ENCODE measurements around the gene VMA21.

VMA21 gene

DNA sequence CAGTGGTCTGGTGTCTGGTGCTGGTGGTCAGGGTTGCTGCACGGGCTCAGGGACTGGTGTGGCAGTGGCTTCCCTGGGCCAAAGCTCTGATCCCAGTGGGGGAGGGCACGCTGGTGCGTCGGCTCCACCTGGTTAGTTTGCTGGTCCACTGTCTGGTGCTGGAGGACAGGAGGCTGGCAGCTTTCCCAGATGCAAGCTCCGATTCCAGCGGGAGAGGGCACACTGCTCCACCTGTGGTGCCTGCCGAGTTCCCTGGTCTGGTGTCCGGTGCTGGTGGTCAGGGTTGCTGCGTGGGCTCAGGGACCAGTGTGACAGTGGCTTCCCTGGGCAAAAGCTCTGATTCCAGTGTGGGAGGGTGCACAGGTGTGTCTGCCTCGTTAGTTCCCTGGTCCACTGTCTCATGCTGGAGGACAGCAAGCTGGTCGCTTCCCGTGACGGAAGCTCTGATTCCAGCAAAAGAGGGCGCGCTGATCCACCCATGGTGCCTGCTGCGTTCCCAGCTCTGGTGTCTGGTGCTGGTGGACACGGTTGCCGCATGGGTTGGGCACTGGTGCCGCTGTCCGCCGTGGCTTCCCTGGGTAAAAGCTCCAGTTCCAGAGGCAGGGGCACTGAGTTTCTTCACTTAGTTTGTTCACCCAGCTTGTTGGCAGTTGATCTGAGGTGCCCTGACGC is 5.8 kb downstream of the VMA21 start:
- Mint-ChIP-seq H3K27ac (no peak overlapping the region), H3K9me3 (no peaks in the 10 kb centered on the region), H3K36me3 (ENCODE audit: low read depth) (peaks cover 16% of the 10 kb centered on the region), H3K27me3 (ENCODE audit: low read depth) (no peaks in the 10 kb centered on the region), H3K4me3 (no peak overlapping the region), H3K4me1 (ENCODE audit: low read depth) (peaks cover 29% of the 10 kb centered on the region)

DNA sequence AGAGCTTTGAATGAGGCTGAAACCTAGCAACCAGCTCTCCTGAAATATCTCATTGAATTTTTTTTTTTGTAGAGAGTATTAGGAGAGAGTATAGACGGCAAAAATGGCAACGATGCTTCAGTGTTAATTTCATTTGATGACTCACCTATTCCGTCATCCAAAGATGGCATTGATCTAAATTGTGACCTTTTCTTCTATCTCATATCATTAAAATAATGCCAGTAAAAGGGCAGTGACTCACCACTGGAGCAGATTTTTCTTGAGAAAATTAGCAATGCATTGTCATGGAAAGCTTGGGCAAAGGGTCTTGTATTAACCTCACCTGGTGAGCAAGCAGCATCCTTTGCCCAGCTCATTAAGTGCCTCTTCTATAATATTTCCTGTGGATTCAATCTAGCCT is 19.6 kb downstream of the VMA21 start:
- Mint-ChIP-seq H3K27ac (no peak overlapping the region), H3K36me3 (ENCODE audit: low read depth) (no peaks in the 10 kb centered on the region), H3K27me3 (ENCODE audit: low read depth) (no peaks in the 10 kb centered on the region), H3K4me1 (ENCODE audit: low read depth) (no peaks in the 10 kb centered on the region), H3K9me3 (no peaks in the 10 kb centered on the region), H3K4me3 (no peak overlapping the region)

- H3K27ac Mint-ChIP-seq: no peak overlapping the region
- H3K4me3 Mint-ChIP-seq: no peak overlapping the region
- no peaks in the 10 kb centered on the region for H3K4me1 Mint-ChIP-seq (ENCODE audit: low read depth)
- no peaks in the 10 kb centered on the region for H3K36me3 Mint-ChIP-seq (ENCODE audit: low read depth)
- no peaks in the 10 kb centered on the region for H3K9me3 Mint-ChIP-seq
- no peaks in the 10 kb centered on the region for H3K27me3 Mint-ChIP-seq (ENCODE audit: low read depth)
Observed at GRCh38 chrX:151419782-151420181, 22.8 kb downstream of the VMA21 start.

- H3K27ac Mint-ChIP-seq: no peak overlapping the region
- H3K27me3 Mint-ChIP-seq (ENCODE audit: low read depth): no peaks in the 10 kb centered on the region
- H3K4me3 Mint-ChIP-seq: no peak overlapping the region
- H3K36me3 Mint-ChIP-seq (ENCODE audit: low read depth): no peaks in the 10 kb centered on the region
- H3K4me1 Mint-ChIP-seq (ENCODE audit: low read depth): no peaks in the 10 kb centered on the region
- H3K9me3 Mint-ChIP-seq: no peaks in the 10 kb centered on the region
Observed at GRCh38 chrX:151424505-151424904, 27.5 kb downstream of the VMA21 start.

- Mint-ChIP-seq H3K36me3 (ENCODE audit: low read depth) (no peaks in the 10 kb centered on the region), H3K4me1 (ENCODE audit: low read depth) (no peaks in the 10 kb centered on the region), H3K27ac (no peak overlapping the region), H3K9me3 (peaks cover 4% of the 10 kb centered on the region), H3K27me3 (ENCODE audit: low read depth) (peaks cover 3% of the 10 kb centered on the region), H3K4me3 (no peak overlapping the region)
Observed at GRCh38 chrX:151448509-151448908, 51.5 kb downstream of the VMA21 start.

- Mint-ChIP-seq H3K27me3 (ENCODE audit: low read depth) (no peaks in the 10 kb centered on the region), H3K36me3 (ENCODE audit: low read depth) (no peaks in the 10 kb centered on the region), H3K4me1 (ENCODE audit: low read depth) (no peaks in the 10 kb centered on the region), H3K9me3 (no peaks in the 10 kb centered on the region), H3K27ac (no peak overlapping the region), H3K4me3 (no peak overlapping the region)
Observed at GRCh38 chrX:151458824-151459223, 61.8 kb downstream of the VMA21 start.

Measured in T-helper 1 cell treated with Interleukin-12 subunit alpha and Interleukin-12 subunit beta and Interleukin-4 antibody, amounts not matched to agents 30 μg/mL and 1 μg/mL, for 36 hours (primary cell).